Thyroid gland (tissue), 4 donors: ENCODE results near the gene MAFG. TPM values are rescaled to one million over a fixed set of nuclear protein-coding genes. Genes with fewer than 3 reads are reported as not detected.

ENCODE experiments used
- DNase-seq, 2 donors: peaks; one replicate each; pipeline ENCODE4 v3.0.0-alpha.2; 2019
- H3K27ac ChIP-seq, 3 donors: fragments of 200-600 bp; sonication (generic); 1 replicate in 2 of 3; 2 replicates in 1 of 3; pipeline ENCODE4 v1.5.1; 2016 to 2019; ENCODE audit warnings: mild to moderate bottlenecking in 1 of 3, moderate library complexity in 1 of 3
- H3K27me3 ChIP-seq: fragments of 200-600 bp; sonication (generic); one replicate; pipeline ENCODE4 v1.5.1; 2019
- H3K36me3 ChIP-seq, 2 donors: fragments of 200-600 bp; sonication (generic); one replicate each; pipeline ENCODE4 v1.5.1; 2016 to 2019
- H3K4me1 ChIP-seq, 2 donors: fragments of 200-600 bp; sonication (generic); one replicate each; pipeline ENCODE4 v1.5.1; 2017 to 2019
- H3K4me3 ChIP-seq, 3 donors: fragments of 200-600 bp; sonication (generic); replicated peaks in 1 of 3; 1 replicate in 2 of 3; 2 replicates in 1 of 3; pipeline ENCODE4 v1.5.1; 2016; ENCODE audit warnings: mild to moderate bottlenecking in 1 of 3
- H3K9me3 ChIP-seq: fragments of 200-600 bp; sonication (generic); one replicate; pipeline ENCODE4 v1.5.1; 2017
- CTCF ChIP-seq, 6 experiments: fragments of 200-600 bp in 3 of 6; fragments of 450-650 bp in 3 of 6; sonication (generic) in 3 of 6; IDR thresholded peaks; one replicate each; pipeline ENCODE4 v1.5.1; 2016 to 2019; ENCODE audit warnings: antibody characterized with exemption in 6 of 6, mild to moderate bottlenecking in 2 of 6, inconsistent platforms in 1 of 6, moderate library complexity in 1 of 6
- POLR2A ChIP-seq, 2 donors: fragments of 450-650 bp; IDR thresholded peaks; one replicate each; pipeline ENCODE4 v1.6.1; 2017; ENCODE audit warnings: antibody characterized with exemption in 2 of 2, mild to moderate bottlenecking in 2 of 2, moderate library complexity in 1 of 2
- WGBS, 2 donors: methylation state at CpG; one replicate each; pipeline ENCODE4 v1.1.5; 2017; 5-methylcytosine and 5-hydroxymethylcytosine counted together
- intact Hi-C: fragments of 100-400 bp; cut with DNase I; formaldehyde crosslinking; loops from one replicate; pipeline ENCODE4 v1.15.1; 2023
- total RNA-seq, 4 donors: library from RNA; depleted of rRNA; stranded (reverse); fragments of >200 nt; gene quantifications; one replicate each; pipeline ENCODE4 v1.2.3, GENCODE V29; 2016

MAFG gene
- total RNA-seq, 4 donors from 2014 or later, result 28.2 to 51.8 (median 36.4) TPM

GRCh38 chr17:81964081-81964849, 36.7 kb upstream of the MAFG start:
- no peak for DNase-seq
- H3K27me3 ChIP-seq, result peaks cover 13% of the 10 kb centered on the region
- H3K9me3 ChIP-seq, result no peaks in the 10 kb centered on the region
- WGBS, 2 donors, result 79 to 81% methylated on average over 22 of the region's 22 CpGs
- intact Hi-C loops, result no loop called here
- H3K27ac ChIP-seq, result no peak overlapping the region
- H3K36me3 ChIP-seq, result no peaks in the 10 kb centered on the region
- peaks cover 15 to 35% of the 10 kb centered on the region in 2 donors for H3K4me1 ChIP-seq
- TF ChIP-seq CTCF (IDR thresholded peaks at IDR 0.05) (no peak), POLR2A (IDR thresholded peaks at IDR 0.05) (no peak)
- no peak overlapping the region for H3K4me3 ChIP-seq

GRCh38 chr17:81962499-81963441, 35.2 kb upstream of the MAFG start:
- Histone ChIP-seq H3K4me3 (no peak overlapping the region), H3K27me3 (peaks cover 25% of the 10 kb centered on the region), H3K9me3 (no peaks in the 10 kb centered on the region), H3K27ac (no peak overlapping the region), H3K4me1 (peaks cover 8 to 30% of the 10 kb centered on the region in 2 donors), H3K36me3 (no peaks in the 10 kb centered on the region)
- WGBS, 2 donors, result 62 to 68% methylated on average over 23 to 34 of the region's 37 CpGs
- intact Hi-C loops, result no loop called here
- DNase-seq, result no peak
- no peak for TF ChIP-seq POLR2A (IDR thresholded peaks at IDR 0.05)
- TF ChIP-seq CTCF (IDR thresholded peaks at IDR 0.05), result no peak

- H3K4me3 ChIP-seq, result no peak overlapping the region
- DNase-seq, result no peak
- TF ChIP-seq POLR2A (IDR thresholded peaks at IDR 0.05), result no peak
- TF ChIP-seq CTCF (IDR thresholded peaks at IDR 0.05), result no peak
- no peaks in the 10 kb centered on the region for H3K9me3 ChIP-seq
- peaks cover 25% of the 10 kb centered on the region for H3K27me3 ChIP-seq
- H3K27ac ChIP-seq, result no peak overlapping the region
- intact Hi-C loops, result no loop called here
- 15 to 46% methylated on average over 10 to 33 of the region's 82 CpGs for WGBS, 2 donors
- no peaks in the 10 kb centered on the region for H3K36me3 ChIP-seq
- peaks cover 6 to 23% of the 10 kb centered on the region in 2 donors for H3K4me1 ChIP-seq
These were observed 34.3 kb upstream of the MAFG start for GRCh38 chr17:81961521-81962498.

- intact Hi-C loops, result no loop called here
These were observed 33.6 kb upstream of the MAFG start, which contains the start of gene NOTUM for GRCh38 chr17:81961087-81961511. TSS of gene NOTUM (minus strand) at chr17:81961187. CDS start at chr17:81960909, 278 bp downstream.

More at GRCh38 chr17:81961087-81961511, 33.6 kb upstream of the MAFG start, which contains the start of gene NOTUM:
- Histone ChIP-seq H3K27me3 (peaks cover 25% of the 10 kb centered on the region), H3K9me3 (no peaks in the 10 kb centered on the region), H3K36me3 (no peaks in the 10 kb centered on the region), H3K4me3 (peak within 1 kb of the TSS in 1 of 3 donors; percentile 24), H3K4me1 (peaks cover 6 to 23% of the 10 kb centered on the region in 2 donors), H3K27ac (no peak within 1 kb of the TSS)
- DNase-seq, result peak in 1 of 2 donors; percentile 19
- 0% methylated on average over 1 of the region's 65 CpGs; no CpG with 5 or more reads in 1 of the 2 donors for WGBS, 2 donors
- TF ChIP-seq CTCF (IDR thresholded peaks at IDR 0.05), result peak in 2 of 6 experiments; percentile 14 to 38
- no peak for TF ChIP-seq POLR2A (IDR thresholded peaks at IDR 0.05)
